SW 1271 (cell line): ENCODE data around the gene PEX26.
"Not testable (repeated sequence)": the region's sequence is repeated elsewhere in the genome, so short reads cannot be mapped to it uniquely, and the experiment has no call there.

ENCODE experiments used
- DNase-seq, 2 experiments: peaks; one replicate each; lab custom pipeline; 2025; lab: John Stamatoyannopoulos, UW

PEX26 gene

GRCh38 chr22:18077639-18078328 lies at the start of gene PEX26:
Gene PEX26 (plus strand): TSS chr22:18077990. CDS start chr22:18078377, 387 bp downstream.
- peak in 1 of 2 experiments; percentile 76 for DNase-seq

DNA sequence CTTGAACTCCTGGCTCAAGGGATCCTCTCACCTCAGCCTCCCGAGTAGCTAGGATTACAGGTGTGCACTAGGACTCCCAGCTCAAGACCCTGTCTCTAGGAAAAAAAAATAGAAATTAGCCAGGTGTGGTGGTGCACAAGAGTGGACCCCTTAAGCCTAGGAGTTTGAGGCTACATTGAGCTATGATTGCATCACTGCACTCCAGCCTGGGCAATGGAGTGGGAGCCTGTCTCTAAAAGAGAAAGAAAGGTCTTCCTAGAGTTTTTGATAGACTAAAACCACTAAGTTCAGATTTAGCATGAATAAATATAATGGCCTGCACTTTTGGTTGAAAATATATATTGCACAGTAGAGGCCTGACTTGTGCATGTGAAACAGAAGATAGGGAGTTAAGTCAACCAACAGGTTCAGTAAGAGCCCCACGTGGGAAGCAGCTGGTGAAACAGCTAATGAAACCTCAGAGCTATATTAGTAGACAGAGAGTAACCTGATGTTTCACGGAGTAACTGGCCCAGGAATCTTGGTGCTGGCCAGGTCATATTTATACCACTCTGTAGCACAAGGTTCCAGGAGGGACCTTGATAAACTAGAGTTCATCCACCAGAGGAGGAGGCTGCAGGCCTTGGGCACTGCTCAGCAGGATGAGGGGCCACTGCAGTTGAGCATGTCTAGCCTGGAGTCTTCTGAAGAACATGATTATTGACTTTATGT lies 48.8 kb upstream of the PEX26 start:
- DNase-seq, result no peak

DNA sequence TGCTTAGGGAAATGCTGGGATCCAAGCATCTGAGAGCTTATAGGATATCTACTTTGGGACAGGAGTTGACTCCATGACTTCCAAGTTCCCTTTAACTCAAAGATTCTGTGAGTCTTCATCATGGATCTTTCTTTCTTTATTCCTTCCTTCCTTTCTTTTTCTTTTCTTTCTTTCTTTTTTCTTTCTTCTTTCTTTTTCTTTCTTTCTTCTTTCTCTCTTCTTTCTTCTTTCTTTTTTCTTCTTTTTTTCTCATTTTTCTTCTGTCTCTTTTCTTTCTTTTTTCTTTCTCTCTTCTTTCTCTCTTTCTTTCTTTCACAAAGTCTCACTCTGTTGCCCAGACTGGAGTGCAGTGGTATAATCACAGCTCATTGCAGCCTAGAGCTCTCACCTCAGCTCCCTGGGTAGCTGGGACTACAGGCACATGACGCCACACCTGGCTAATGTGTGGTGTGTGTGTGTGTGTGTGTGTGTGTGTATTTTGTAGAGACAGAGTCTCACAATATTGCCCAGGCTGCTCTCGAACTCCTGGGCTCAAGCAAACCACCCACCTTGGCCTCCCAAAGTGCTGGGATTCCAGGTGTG lies 48.0 kb upstream of the PEX26 start:
- no peak for DNase-seq

GRCh38 chr22:18031695-18032454 lies 45.9 kb upstream of the PEX26 start:
- DNase-seq, result peak in 1 of 2 experiments; percentile 73

DNA sequence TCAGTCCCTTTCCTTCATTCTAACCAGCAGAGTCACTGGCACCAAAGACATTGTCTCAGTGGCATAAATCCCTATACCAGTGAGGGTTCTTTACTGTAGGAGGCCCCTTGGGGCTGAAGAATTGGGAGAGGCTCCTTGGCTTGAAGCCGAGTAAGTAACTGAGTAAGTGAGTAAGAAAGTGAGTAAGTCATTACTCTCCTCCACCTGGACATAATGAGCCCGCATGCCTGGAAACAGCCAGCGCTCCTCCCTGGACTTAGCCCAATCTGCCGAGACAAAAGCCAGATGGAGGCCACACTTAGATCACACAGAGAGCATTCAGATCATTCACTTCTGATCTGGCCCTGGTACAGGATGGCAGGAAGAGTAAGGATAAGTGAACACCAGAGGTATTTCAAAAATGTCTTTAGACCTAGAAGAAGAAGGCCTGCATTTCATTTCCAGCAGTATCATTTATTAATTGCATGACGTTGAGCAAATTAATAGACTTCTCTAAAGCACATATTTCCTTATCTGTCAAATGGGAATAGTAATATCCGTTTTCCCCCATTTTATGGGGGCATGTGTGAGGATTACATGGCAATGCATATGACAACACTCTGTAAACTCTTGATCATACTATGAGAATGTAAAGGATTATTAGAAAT lies 45.2 kb upstream of the PEX26 start:
- DNase-seq, result peak in 1 of 2 experiments; percentile 23

DNA sequence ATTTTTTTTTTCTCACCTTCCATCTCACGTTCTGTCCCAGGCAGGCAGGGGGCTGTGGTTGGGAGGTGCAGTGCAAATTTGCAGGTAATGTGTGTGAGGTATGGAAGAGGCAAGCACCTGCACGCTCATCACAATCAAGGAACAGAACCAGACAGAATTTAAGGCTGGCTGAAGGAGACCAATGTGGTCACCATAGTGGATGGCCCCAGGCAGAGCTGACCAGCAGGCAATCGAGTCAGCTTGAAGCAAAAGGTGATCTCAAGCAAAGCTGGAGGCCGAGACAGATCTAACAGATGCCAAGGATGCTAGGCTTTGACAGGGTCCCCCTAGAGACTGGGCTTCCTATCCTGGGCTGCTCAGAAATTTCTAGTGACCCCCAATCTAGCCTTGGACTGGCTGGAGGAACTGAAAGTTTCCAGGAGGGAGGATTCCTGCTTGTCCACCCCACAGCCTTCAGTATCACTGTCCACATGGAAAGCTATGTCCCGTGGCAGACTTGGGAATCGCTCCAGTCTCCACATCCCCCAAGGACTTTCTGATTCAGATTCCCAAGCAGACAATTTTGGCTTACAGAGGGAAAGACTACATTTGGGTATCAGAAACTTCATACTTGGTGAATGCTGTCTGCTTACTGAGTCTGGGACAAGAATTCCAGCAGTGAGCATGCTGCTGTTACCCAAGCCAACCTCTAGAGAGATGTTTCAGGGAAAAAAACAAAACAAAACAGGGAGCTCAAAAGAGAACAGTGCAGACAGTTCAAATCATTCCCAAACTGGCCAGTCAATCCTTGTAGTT lies 44.4 kb upstream of the PEX26 start:
- DNase-seq, result no peak

DNA sequence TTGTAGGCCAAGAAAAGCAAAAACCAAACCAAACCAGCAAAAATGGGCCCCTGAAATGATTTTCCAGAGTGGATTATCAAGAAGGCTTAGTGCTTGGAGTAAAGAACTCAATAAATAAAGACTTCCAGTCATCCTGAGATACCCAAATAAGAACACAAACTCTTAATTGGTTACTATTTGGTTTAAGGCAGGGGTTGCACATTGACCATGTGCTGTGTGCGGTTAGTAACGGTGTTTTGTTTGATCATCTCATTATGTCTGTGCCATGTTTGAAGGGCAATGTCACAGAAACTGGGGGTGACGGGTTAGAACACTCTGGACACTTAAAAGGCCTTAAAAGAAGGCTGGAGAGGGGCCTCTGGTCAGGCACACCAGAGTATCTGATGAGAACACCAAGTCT lies 43.7 kb upstream of the PEX26 start:
- no peak for DNase-seq

DNA sequence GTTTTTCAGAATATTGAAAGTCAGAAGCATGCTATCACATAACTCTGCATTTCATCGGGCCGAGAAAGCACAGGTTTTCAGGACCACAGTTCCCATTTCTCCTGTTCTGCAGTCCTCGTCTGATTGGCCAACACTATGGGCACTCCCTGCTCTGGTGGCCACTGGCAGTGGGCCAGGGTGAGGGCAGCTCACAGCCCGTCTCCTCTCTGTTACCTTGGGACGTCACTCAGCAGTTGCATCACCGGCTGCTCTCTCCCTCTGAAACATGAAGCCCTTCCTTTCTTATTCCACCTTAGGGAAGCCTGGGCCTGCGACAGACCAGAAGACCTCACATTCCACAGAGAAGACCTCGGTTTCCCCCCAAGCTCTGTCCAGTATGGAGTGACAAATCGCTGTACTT lies 42.0 kb upstream of the PEX26 start:
- no peak for DNase-seq

DNA sequence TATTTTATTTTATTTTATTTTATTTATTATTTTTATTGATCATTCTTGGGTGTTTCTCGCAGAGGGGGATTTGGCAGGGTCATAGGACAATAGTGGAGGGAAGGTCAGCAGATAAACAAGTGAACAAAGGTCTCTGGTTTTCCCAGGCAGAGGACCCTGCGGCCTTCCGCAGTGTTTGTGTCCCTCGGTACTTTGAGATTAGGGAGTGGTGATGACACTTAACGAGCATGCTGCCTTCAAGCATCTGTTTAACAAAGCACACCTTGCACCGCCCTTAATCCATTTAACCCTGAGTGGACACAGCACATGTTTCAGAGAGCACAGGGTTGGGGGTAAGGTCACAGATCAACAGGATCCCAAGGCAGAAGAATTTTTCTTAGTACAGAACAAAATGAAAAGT lies 36.9 kb upstream of the PEX26 start:
- DNase-seq, result not testable (repeated sequence)

- DNase-seq, result no peak
Observed at GRCh38 chr22:18042685-18043084, 35.1 kb upstream of the PEX26 start.

DNA sequence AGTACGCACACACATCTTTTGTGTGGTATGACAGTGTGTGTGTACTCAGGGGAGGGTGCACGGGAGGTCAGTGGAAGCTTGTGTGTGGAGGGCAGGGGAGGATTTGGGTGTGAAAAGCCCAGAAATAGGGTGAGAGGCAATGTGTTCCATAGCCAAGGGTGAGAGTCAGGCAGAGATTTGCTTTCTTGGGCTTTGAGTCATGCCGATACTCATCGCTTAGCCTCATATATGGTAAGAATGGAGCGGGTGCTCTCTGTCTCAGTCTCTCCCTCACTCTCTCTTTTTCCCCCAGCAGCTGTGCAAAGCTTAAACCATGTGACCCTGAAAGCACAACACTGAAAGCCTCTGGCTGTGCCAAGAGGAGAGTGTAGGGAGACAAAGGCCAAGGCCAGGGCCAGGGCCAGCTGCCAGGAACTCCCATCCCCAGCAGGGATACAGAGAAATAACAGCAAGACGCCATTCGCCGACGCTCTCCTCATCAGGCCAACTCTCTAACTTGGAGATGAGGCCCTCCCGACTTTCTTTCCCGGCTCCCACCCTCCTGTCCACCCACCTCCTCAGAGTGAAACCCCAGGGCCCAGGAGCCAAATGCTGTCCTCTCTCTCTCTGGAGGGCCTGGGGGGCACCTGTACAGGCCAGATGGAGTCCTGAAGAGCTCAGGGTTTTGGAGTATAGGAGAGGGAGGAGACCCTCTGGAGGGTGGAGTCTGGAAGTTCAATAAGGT lies 33.1 kb upstream of the PEX26 start:
- no peak for DNase-seq

DNA sequence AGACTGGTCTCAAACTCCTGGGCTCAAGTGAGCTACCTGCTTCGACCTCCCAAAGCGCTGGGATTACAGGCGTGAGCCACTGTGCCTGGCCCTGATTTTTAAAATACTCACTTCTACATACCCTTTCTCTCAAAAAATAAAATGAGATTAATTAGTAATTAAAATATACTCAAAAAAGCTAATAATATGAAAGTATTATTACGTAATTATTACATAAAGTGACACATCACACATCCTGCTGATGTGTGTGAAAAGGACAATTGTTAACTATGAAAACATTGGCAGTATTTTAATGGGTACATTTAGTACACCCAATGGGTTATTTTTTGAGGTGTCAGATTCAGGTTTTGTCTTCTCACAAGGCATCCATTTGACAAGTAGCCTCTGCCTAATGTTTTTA lies 32.0 kb upstream of the PEX26 start:
- no peak for DNase-seq

- DNase-seq, result no peak
Observed at GRCh38 chr22:18048041-18048440, 29.7 kb upstream of the PEX26 start.

DNA sequence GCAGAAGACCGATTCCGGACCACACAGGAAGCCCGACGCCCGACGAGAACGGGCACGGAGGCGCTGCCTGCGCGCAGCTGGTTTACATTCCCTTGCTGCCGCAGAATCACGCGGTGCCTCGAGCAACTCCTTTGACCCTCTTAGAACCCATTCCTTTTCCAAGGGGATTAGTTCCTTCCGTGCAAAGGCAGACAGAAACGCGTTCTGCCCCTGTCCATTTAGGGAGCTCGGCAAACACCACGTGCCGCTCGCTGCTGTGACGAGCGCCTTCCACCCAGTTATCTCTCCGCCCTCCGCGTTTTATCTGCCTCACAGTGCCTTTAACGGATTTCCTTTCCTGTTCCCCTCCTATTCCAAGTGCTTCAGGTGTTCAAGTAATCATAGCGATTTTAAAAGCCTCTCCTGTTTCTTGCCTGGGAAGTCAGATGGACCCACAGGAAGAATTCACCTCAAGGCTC lies 29.3 kb upstream of the PEX26 start:
- no peak for DNase-seq

DNA sequence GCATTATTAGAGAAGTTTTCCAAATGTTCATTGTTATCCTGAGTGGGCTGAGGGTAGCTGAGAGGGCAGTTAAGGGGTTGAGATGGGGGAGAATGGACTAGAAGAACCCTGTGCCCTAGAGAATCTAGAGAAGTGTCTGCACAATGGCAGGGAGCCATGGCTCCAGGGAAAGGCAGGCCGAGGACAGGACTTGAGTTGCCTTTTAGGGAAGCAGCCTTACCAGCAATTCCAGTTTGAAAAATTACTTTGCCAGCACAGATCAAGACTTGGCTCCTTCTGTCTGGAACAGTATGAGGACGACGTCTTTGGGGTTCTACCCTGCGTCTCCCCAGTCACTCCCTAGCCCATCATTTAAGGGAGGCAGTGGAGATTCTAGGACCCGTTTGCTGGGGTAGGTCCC lies 27.7 kb upstream of the PEX26 start:
- no peak for DNase-seq

DNA sequence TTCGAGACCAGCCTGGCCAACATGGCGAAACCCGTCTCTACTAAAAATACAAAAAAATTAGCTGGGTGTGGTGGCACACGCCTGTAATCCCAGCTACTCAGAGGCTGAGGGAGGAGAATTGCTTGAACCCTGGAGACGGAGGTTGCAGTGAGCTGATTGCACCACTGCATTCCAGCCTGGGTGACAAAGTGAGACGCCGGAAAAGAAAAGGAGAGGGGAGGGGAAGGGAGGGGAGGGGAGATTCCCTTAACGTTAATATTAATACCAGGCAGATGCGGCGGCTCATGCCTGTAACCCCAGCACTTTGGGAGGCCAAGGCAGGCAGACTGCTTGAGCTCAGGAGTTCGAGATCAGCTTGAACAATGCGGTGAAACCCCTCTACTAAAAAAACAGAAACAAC lies 26.7 kb upstream of the PEX26 start:
- DNase-seq, result not testable (repeated sequence)

DNA sequence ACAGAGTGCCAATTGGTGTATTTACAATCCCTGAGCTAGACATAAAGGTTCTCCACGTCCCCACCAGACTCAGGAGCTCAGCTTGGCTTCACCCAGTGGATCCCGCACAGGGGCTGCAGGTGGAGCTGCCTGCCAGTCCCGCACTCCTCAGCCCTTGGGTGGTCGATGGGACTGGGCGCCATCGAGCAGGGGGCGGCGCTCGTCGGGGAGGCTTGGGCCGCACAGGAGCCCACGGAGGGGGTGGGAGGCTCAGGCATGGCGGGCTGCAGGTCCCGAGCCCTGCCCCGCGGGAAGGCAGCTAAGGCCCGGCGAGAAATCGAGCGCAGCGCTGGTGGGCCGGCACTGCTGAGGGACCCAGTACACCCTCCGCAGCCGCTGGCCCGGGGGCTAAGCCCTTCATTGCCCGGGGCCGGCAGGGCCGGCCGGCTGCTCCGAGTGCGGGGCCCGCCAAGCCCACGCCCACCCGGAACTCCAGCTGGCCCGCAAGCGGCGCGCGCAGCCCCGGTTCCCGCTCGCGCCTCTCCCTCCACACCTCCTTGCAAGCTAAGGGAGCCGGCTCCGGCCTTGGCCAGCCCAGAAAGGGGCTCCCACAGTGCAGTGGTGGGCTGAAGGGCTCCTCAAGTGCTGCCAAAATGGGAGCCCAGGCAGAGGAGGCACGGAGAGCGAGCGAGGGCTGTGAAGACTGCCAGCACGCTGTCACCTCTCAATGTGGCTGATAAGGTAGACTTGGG lies 24.4 kb upstream of the PEX26 start:
- not testable (repeated sequence) for DNase-seq

DNA sequence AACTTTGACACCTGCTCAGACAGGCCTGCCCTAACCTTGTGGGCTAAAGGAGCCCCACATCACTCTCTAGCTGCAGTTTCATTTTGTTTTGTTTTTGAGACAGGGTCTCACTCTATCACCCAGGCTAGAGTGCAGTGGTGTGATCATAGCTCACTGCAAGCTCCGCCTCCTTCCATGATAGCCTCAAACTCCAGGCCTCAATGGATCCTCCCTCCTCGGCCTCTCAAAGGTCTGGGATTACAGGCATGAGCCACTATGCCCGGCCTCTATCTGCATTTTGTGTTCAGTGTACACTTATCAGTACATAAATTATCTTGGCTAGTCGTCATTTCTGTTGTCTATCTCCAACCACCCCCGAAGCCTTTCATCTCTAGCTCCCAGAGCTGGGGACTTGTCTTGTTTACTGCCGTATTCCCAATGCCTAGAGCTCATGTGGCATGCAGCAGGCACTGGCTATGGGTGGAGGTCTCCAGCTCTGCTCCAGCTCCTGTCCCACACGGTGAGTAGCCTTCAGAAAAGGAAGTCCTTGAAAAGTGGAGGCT lies 22.1 kb upstream of the PEX26 start:
- no peak for DNase-seq

GRCh38 chr22:18056161-18056666 lies 21.6 kb upstream of the PEX26 start:
- DNase-seq, result no peak
